Non-pigmented ciliary epithelial cell (primary cell): Measurements from ENCODE around the gene CYP3A5.

ENCODE experiments used
- DNase-seq: peaks from one replicate; pipeline ENCODE4 v3.0.0-alpha.2; 2010; ENCODE audit warnings: low read depth

Gene CYP3A5

GRCh38 chr7:99615989-99616358 is 63.8 kb downstream of the CYP3A5 start:
- DNase-seq, result no peak

GRCh38 chr7:99614495-99614894 is 65.3 kb downstream of the CYP3A5 start:
- no peak for DNase-seq

GRCh38 chr7:99607548-99607947 is 72.2 kb downstream of the CYP3A5 start:
- no peak for DNase-seq

- no peak for DNase-seq
Observed at GRCh38 chr7:99606531-99606930, 73.3 kb downstream of the CYP3A5 start.

- no peak for DNase-seq
Observed at GRCh38 chr7:99605527-99605926, 74.3 kb downstream of the CYP3A5 start.

- DNase-seq, result no peak
Observed at GRCh38 chr7:99601656-99602310, 78.0 kb downstream of the CYP3A5 start.

GRCh38 chr7:99599836-99600235 is 80.0 kb downstream of the CYP3A5 start:
- DNase-seq, result no peak
